Measurements from ENCODE around the gene SMIM8.
"Not testable (repeated sequence)": the region's sequence is repeated elsewhere in the genome, so short reads cannot be mapped to it uniquely, and the experiment has no call there.

Gene SMIM8

GRCh38 chr6:87322304-87323212 is at the start of gene SMIM8:
Gene SMIM8 (plus strand): TSS chr6:87322588. CDS start chr6:87337032, 14,444 bp downstream.
- DNase-seq = peak; percentile 79

GRCh38 chr6:87274660-87275274 is 47.6 kb upstream of the SMIM8 start:
- no peak for DNase-seq

- DNase-seq = no peak
Observed at GRCh38 chr6:87276624-87277023, 45.8 kb upstream of the SMIM8 start.

- DNase-seq = no peak
Observed at GRCh38 chr6:87277123-87277522, 45.3 kb upstream of the SMIM8 start.

- no peak for DNase-seq
Observed at GRCh38 chr6:87279196-87279595, 43.2 kb upstream of the SMIM8 start.

- DNase-seq = no peak
Observed at GRCh38 chr6:87281426-87281825, 41.0 kb upstream of the SMIM8 start.

- no peak for DNase-seq
Observed at GRCh38 chr6:87282743-87283142, 39.6 kb upstream of the SMIM8 start.

- no peak for DNase-seq
Observed at GRCh38 chr6:87283461-87283860, 38.9 kb upstream of the SMIM8 start.

- DNase-seq = no peak
Observed at GRCh38 chr6:87287251-87287650, 35.1 kb upstream of the SMIM8 start.

- no peak for DNase-seq
Observed at GRCh38 chr6:87289571-87289970, 32.8 kb upstream of the SMIM8 start.

- DNase-seq = no peak
Observed at GRCh38 chr6:87291883-87292282, 30.5 kb upstream of the SMIM8 start.

- DNase-seq = no peak
Observed at GRCh38 chr6:87293526-87293925, 28.9 kb upstream of the SMIM8 start.

- no peak for DNase-seq
Observed at GRCh38 chr6:87297119-87297518, 25.3 kb upstream of the SMIM8 start.

GRCh38 chr6:87301277-87301676 is 21.1 kb upstream of the SMIM8 start:
- not testable (repeated sequence) for DNase-seq

GRCh38 chr6:87308970-87309369 is 13.4 kb upstream of the SMIM8 start:
- no peak for DNase-seq

- DNase-seq = no peak
Observed at GRCh38 chr6:87312860-87313259, 9.5 kb upstream of the SMIM8 start.

GRCh38 chr6:87315071-87315470 is 7.3 kb upstream of the SMIM8 start:
- DNase-seq = no peak

GRCh38 chr6:87319271-87319987 is 3.0 kb upstream of the SMIM8 start:
- no peak for DNase-seq

- DNase-seq = not testable (repeated sequence)
Observed at GRCh38 chr6:87323880-87324279, 1.5 kb downstream of the SMIM8 start.

GRCh38 chr6:87330961-87331360 is 8.6 kb downstream of the SMIM8 start:
- DNase-seq = no peak

- DNase-seq = no peak
Observed at GRCh38 chr6:87333033-87333432, 10.6 kb downstream of the SMIM8 start.

- no peak for DNase-seq
Observed at GRCh38 chr6:87333591-87334181, 11.3 kb downstream of the SMIM8 start.

GRCh38 chr6:87334683-87335082 is 12.3 kb downstream of the SMIM8 start:
- DNase-seq = no peak

All from midbrain (tissue), 1 donor.